H1 (cell line): ENCODE results near the gene SMIM5. TPM values are rescaled to one million over a fixed set of nuclear protein-coding genes. Genes with fewer than 3 reads are reported as not detected.

ENCODE experiments used
- CTCF ChIA-PET: fragments of 300-600 bp; sonication (Branson Sonifier 250); formaldehyde crosslinking; loops from one replicate; lab custom pipeline; 2021; ENCODE audit not compliant: partially characterized antibody; lab: Charles Lee
- POLR2A ChIA-PET: fragments of 300-600 bp; sonication (Branson Sonifier 250); formaldehyde crosslinking; loops from one replicate; lab custom pipeline; 2021; ENCODE audit warnings: inconsistent platforms; ENCODE audit not compliant: partially characterized antibody; lab: Charles Lee
- DNase-seq, 2 experiments: peaks; one replicate each; pipeline versions ENCODE4 v3.0.0 to v3.0.0-alpha.2; 2010 to 2022; ENCODE audit warnings: low spot score in 2 of 2, low read depth in 1 of 2, mixed read lengths in 1 of 2
- FAIRE-seq: peaks from 2 replicates; lab custom pipeline; 2011; peaks lifted over from hg19 to GRCh38; lab: Jason Lieb, UNC
- H2AFZ ChIP-seq: 2 replicates; pipeline ENCODE4 v1.8.1; 2012; ENCODE audit warnings: low read length, inconsistent platforms
- H2AK5ac ChIP-seq: 2 replicates; pipeline ENCODE4 v1.6.1; 2013; ENCODE audit warnings: low read depth, low read length
- H2BK120ac ChIP-seq: replicated peaks from 2 replicates; pipeline ENCODE3; 2013; ENCODE audit warnings: low read depth, low read length, inconsistent platforms
- H2BK12ac ChIP-seq: 2 replicates; pipeline ENCODE4 v1.6.1; 2013; ENCODE audit warnings: low read depth, low read length
- H2BK15ac ChIP-seq: 2 replicates; pipeline ENCODE4 v1.6.1; 2013; ENCODE audit warnings: low read length
- H2BK20ac ChIP-seq: 2 replicates; pipeline ENCODE4 v1.6.1; 2013; ENCODE audit warnings: low read length
- H2BK5ac ChIP-seq: 2 replicates; pipeline ENCODE4 v1.6.1; 2013; ENCODE audit warnings: low read depth, low read length
- H3K14ac ChIP-seq: 2 replicates; pipeline ENCODE4 v1.6.1; 2013; ENCODE audit warnings: inconsistent platforms; ENCODE audit not compliant: insufficient read length
- H3K18ac ChIP-seq: 2 replicates; pipeline ENCODE4 v1.6.1; 2013; ENCODE audit warnings: low read length; ENCODE audit errors: extremely low read depth
- H3K23ac ChIP-seq: 2 replicates; pipeline ENCODE4 v1.6.1; 2013; ENCODE audit warnings: inconsistent platforms; ENCODE audit not compliant: insufficient read length
- H3K23me2 ChIP-seq: 2 replicates; pipeline ENCODE4 v1.6.1; 2013; ENCODE audit warnings: low read depth, low read length
- H3K27ac ChIP-seq: 2 replicates; pipeline ENCODE4 v1.6.1; 2011; ENCODE audit warnings: low read depth, low read length, inconsistent platforms
- H3K27me3 ChIP-seq, 4 experiments: replicated peaks in 1 of 4; 1 replicate in 1 of 4; 2 replicates in 3 of 4; pipeline versions ENCODE4 v1.6.1 to v1.8.1; 2011 to 2013; ENCODE audit warnings: low read length in 3 of 4, mild to moderate bottlenecking in 3 of 4, inconsistent platforms in 2 of 4, mixed read lengths in 2 of 4, moderate library complexity in 1 of 4; ENCODE audit not compliant: control insufficient read depth in 3 of 4, insufficient read depth in 3 of 4; ENCODE audit errors: extremely low read depth in 1 of 4
- H3K36me3 ChIP-seq, 4 experiments: 2 replicates each; pipeline versions ENCODE4 v1.6.1 to v1.8.1; 2011 to 2013; ENCODE audit warnings: mild to moderate bottlenecking in 4 of 4, low read length in 3 of 4, moderate library complexity in 2 of 4, control low read depth in 1 of 4, inconsistent platforms in 1 of 4; ENCODE audit not compliant: insufficient read depth in 4 of 4, control insufficient read depth in 2 of 4
- H3K4ac ChIP-seq: replicated peaks from 2 replicates; pipeline ENCODE3; 2013; ENCODE audit warnings: low read length, low read depth, mixed read lengths, inconsistent platforms; ENCODE audit not compliant: insufficient read length
- H3K4me1 ChIP-seq, 4 experiments: replicated peaks in 1 of 4; 1 replicate in 1 of 4; 2 replicates in 3 of 4; pipeline versions ENCODE4 v1.6.1 to v1.8.1; 2011 to 2013; ENCODE audit warnings: low read length in 3 of 4, inconsistent platforms in 2 of 4, mixed read lengths in 1 of 4; ENCODE audit not compliant: insufficient read depth in 4 of 4, control insufficient read depth in 3 of 4
- H3K4me2 ChIP-seq, 2 experiments: 2 replicates each; pipeline versions ENCODE4 v1.6.1 to v1.8.1; 2011 to 2013; ENCODE audit warnings: low read depth in 2 of 2, low read length in 2 of 2, control low read depth in 1 of 2, inconsistent platforms in 1 of 2, mild to moderate bottlenecking in 1 of 2; ENCODE audit not compliant: insufficient read depth in 1 of 2
- H3K4me3 ChIP-seq, 4 experiments: fragments of 200-600, 300-600 bp in 1 of 4; sonication (generic), shearing (Covaris generic), sonication (Bioruptor Twin) in 1 of 4; 2 replicates each; pipeline versions ENCODE4 v1.5.1 to v1.8.1; 2011 to 2016; ENCODE audit warnings: low read length in 4 of 4, low read depth in 3 of 4, control low read depth in 2 of 4, inconsistent platforms in 2 of 4, mild to moderate bottlenecking in 2 of 4, mixed read lengths in 1 of 4, moderate library complexity in 1 of 4; ENCODE audit not compliant: insufficient read depth in 2 of 4; ENCODE audit errors: extremely low read depth in 1 of 4
- H3K56ac ChIP-seq: replicated peaks from 2 replicates; pipeline ENCODE3; 2013; ENCODE audit warnings: low read depth, mild to moderate bottlenecking, mixed read lengths, low read length, inconsistent platforms; ENCODE audit not compliant: insufficient read length
- H3K79me1 ChIP-seq: 2 replicates; pipeline ENCODE4 v1.6.1; 2013; ENCODE audit warnings: low read depth, low read length, control low read depth
- H3K79me2 ChIP-seq, 2 experiments: 2 replicates each; pipeline versions ENCODE4 v1.6.1 to v1.8.1; 2012 to 2013; ENCODE audit warnings: low read length in 2 of 2, mild to moderate bottlenecking in 2 of 2, inconsistent platforms in 1 of 2; ENCODE audit not compliant: insufficient read depth in 2 of 2, control insufficient read depth in 1 of 2
- H3K9ac ChIP-seq, 4 experiments: replicated peaks in 1 of 4; 1 replicate in 1 of 4; 2 replicates in 3 of 4; pipeline versions ENCODE4 v1.6.1 to v1.8.1; 2011 to 2013; ENCODE audit warnings: low read depth in 3 of 4, low read length in 3 of 4, control low read depth in 2 of 4, mild to moderate bottlenecking in 2 of 4, moderate library complexity in 2 of 4, inconsistent platforms in 1 of 4; ENCODE audit errors: extremely low read depth in 1 of 4
- H3K9me3 ChIP-seq, 2 experiments: 2 replicates each; pipeline versions ENCODE4 v1.6.1 to v1.8.1; 2012 to 2013; ENCODE audit warnings: mild to moderate bottlenecking in 2 of 2, moderate library complexity in 2 of 2, control low read depth in 1 of 2, inconsistent platforms in 1 of 2, low read depth in 1 of 2, low read length in 1 of 2, mixed read lengths in 1 of 2; ENCODE audit not compliant: insufficient read depth in 2 of 2
- H4K20me1 ChIP-seq, 2 experiments: replicated peaks in 1 of 2; 2 replicates each; pipeline versions ENCODE3 to v1.8.1; 2011 to 2013; ENCODE audit warnings: inconsistent platforms in 2 of 2, low read length in 2 of 2, mild to moderate bottlenecking in 1 of 2; ENCODE audit not compliant: insufficient read depth in 2 of 2, control insufficient read depth in 1 of 2
- H4K5ac ChIP-seq: 2 replicates; pipeline ENCODE4 v1.6.1; 2013; ENCODE audit warnings: low read length, low read depth, mixed read lengths, inconsistent platforms; ENCODE audit not compliant: insufficient read length
- H4K8ac ChIP-seq: 2 replicates; pipeline ENCODE4 v1.8.0; 2013; ENCODE audit warnings: mild to moderate bottlenecking, moderate library complexity, low read length, inconsistent platforms; ENCODE audit not compliant: insufficient read depth; ENCODE audit errors: extremely low read depth
- H4K91ac ChIP-seq: replicated peaks from 2 replicates; pipeline ENCODE3; 2013; ENCODE audit warnings: low read length, mixed read lengths, inconsistent platforms; ENCODE audit not compliant: insufficient read length
- BCL11A ChIP-seq, 2 experiments: IDR thresholded peaks; one replicate each; pipeline ENCODE4 v1.6.1; 2011; ENCODE audit warnings: low read depth in 2 of 2, low read length in 2 of 2, mild to moderate bottlenecking in 2 of 2
- CTCF ChIP-seq, 3 experiments: IDR thresholded peaks; 1 replicate in 2 of 3; 2 replicates in 1 of 3; pipeline versions ENCODE4 v1.5.1 to v1.6.1; 2011; ENCODE audit warnings: low read length in 3 of 3, mild to moderate bottlenecking in 3 of 3, inconsistent platforms in 2 of 3, low read depth in 1 of 3, moderate library complexity in 1 of 3; ENCODE audit not compliant: insufficient read depth in 1 of 3; ENCODE audit errors: control extremely low read depth in 1 of 3
- GABPA ChIP-seq: IDR thresholded peaks from 2 replicates; pipeline ENCODE4 v1.6.1; 2011; ENCODE audit warnings: mild to moderate bottlenecking, low read length, moderate library complexity, borderline replicate concordance; ENCODE audit not compliant: insufficient read depth
- HDAC6 ChIP-seq: IDR thresholded peaks from one replicate; pipeline ENCODE4 v1.7.1; 2012; ENCODE audit warnings: low read depth, mild to moderate bottlenecking, inconsistent platforms, low read length, moderate library complexity
- MAFK ChIP-seq: IDR thresholded peaks from 2 replicates; pipeline ENCODE4 v1.6.1; 2012; ENCODE audit warnings: low read depth, mild to moderate bottlenecking, improper control_type of control experiment, low read length
- MAX ChIP-seq: IDR thresholded peaks from 2 replicates; pipeline ENCODE4 v1.6.1; 2012; ENCODE audit warnings: inconsistent platforms
- POLR2A ChIP-seq, 2 experiments: IDR thresholded peaks; 1 replicate in 1 of 2; 2 replicates in 1 of 2; pipeline ENCODE4 v1.6.1; 2011; ENCODE audit warnings: low read depth in 2 of 2, low read length in 2 of 2, mild to moderate bottlenecking in 2 of 2; ENCODE audit errors: control extremely low read depth in 1 of 2
- RBBP5 ChIP-seq: IDR thresholded peaks from 2 replicates; pipeline ENCODE4 v1.7.1; 2012; ENCODE audit warnings: low read depth, mild to moderate bottlenecking, inconsistent platforms, low read length, moderate library complexity, borderline replicate concordance
- RNF2 ChIP-seq: fragments of 200-900, 300-1000 bp; sonication (generic); IDR thresholded peaks from 2 replicates; pipeline ENCODE4 v1.7.1; 2016; ENCODE audit warnings: borderline replicate concordance, low read depth, mild to moderate bottlenecking, antibody characterized with exemption, low read length; ENCODE audit not compliant: poor library complexity, severe bottlenecking; ENCODE audit errors: missing control alignments
- SP1 ChIP-seq: IDR thresholded peaks from 2 replicates; pipeline ENCODE4 v1.6.1; 2011; ENCODE audit warnings: low read depth, low read length
- TBP ChIP-seq: IDR thresholded peaks from 2 replicates; pipeline ENCODE4 v1.6.1; 2011; ENCODE audit warnings: low read depth, low read length, improper control_type of control experiment
- WGBS, 2 experiments: shearing (Covaris generic) in 1 of 2; methylation state at CpG; one replicate each; pipeline versions ENCODE4 v1.1.6 to v1.1.7; 2013 to 2015; ENCODE audit warnings: low lambda C conversion rate in 2 of 2, mixed read lengths in 2 of 2, inconsistent platforms in 1 of 2, low coverage in 1 of 2, missing lambda C conversion rate in 1 of 2; ENCODE audit not compliant: insufficient replicate concordance in 2 of 2, insufficient coverage in 1 of 2, insufficient read length in 1 of 2; ENCODE audit errors: extremely low coverage in 1 of 2, missing lambda C conversion rate in 1 of 2; 5-methylcytosine and 5-hydroxymethylcytosine counted together
- polyA plus RNA-seq, 7 experiments: library from polyadenylated mRNA; depleted of rRNA in 3 of 7; stranded (reverse) in 5 of 7; unstranded in 2 of 7; fragments of >200 nt in 5 of 7; fragments of 200-250 nt in 2 of 7; gene quantifications; 1 replicate in 5 of 7; 2 replicates in 1 of 7; 4 replicates in 1 of 7; pipeline versions ENCODE4 v1.2.1 to v1.2.3, GENCODE V29; 2011 to 2013; ENCODE audit warnings: missing spikeins in 2 of 7, mixed read lengths in 2 of 7
- total RNA-seq: library from RNA; stranded (reverse); fragmentation: NEBNext Ultra II Directional; extraction: Animal tissue kit (Norgen Biotek cat#: 25700); gene quantifications from 2 replicates; pipeline ENCODE4 v1.2.1, GENCODE V29; 2021

Gene SMIM5
- total and polyA plus RNA-seq, 2 of the 8 experiments (the other 6 are each of a cell fraction or from before 2014, with no cell fraction given) = not detected

GRCh38 chr17:75650874-75651273, 17.6 kb downstream of the SMIM5 start:
- no peak overlapping the region for H3K4me2 ChIP-seq
- H4K5ac ChIP-seq = no peak overlapping the region
- H2BK120ac ChIP-seq = no peak overlapping the region
- DNase-seq = no peak
- no peaks in the 10 kb centered on the region; a peak in 1 of 7 replicates for H3K4me1 ChIP-seq
- no peak overlapping the region for H3K9ac ChIP-seq
- 93% methylated on average over 7 of the region's 7 CpGs; no CpG with 5 or more reads in 1 of the 2 experiments for WGBS, 2 experiments
- H2BK12ac ChIP-seq = no peak overlapping the region
- FAIRE-seq = no peak
- H3K27ac ChIP-seq = no peak overlapping the region
- H4K91ac ChIP-seq = no peak overlapping the region
- no peak overlapping the region for H4K8ac ChIP-seq
- POLR2A ChIA-PET = interaction anchor here (1.2 to 2.8 kb wide), 2 partner anchors 12 to 16 kb away, joined by 4 to 12 read pairs; partner anchors contain the start of genes RECQL5 and SAP30BP
- no peak overlapping the region for H2AK5ac ChIP-seq
- no peak overlapping the region for H3K4ac ChIP-seq
- no peak overlapping the region for H3K18ac ChIP-seq
- H2AFZ ChIP-seq = no peak overlapping the region
- H3K56ac ChIP-seq = no peak overlapping the region
- no peak overlapping the region for H3K14ac ChIP-seq
- no peaks in the 10 kb centered on the region; the same call in 1 of the 2 replicates for H3K79me1 ChIP-seq
- no peak overlapping the region for H2BK5ac ChIP-seq
- no peak overlapping the region for H3K4me3 ChIP-seq
- CTCF ChIA-PET = interaction anchor here (0.6 to 51.0 kb wide), 7 partner anchors 11 to 311 kb away, joined by 3 to 2200 read pairs (median 29); partner anchors contain the start of genes RECQL5, SAP30BP and SMIM5
- no peaks in the 10 kb centered on the region for H3K79me2 ChIP-seq
- no peaks in the 10 kb centered on the region for H3K9me3 ChIP-seq
- no peak overlapping the region for H2BK20ac ChIP-seq
- peaks cover 6 to 25% (median 11%) of the 10 kb centered on the region in 4 experiments; a peak in 7 of 8 replicates for H3K36me3 ChIP-seq
- no peak overlapping the region for H2BK15ac ChIP-seq
- peaks cover 0 to 5% of the 10 kb centered on the region in 2 experiments for H4K20me1 ChIP-seq
- no peaks in the 10 kb centered on the region for H3K23me2 ChIP-seq
- H3K27me3 ChIP-seq = no peaks in the 10 kb centered on the region
- no peak overlapping the region for H3K23ac ChIP-seq
- TF ChIP-seq RNF2 = no peak
- no peak for TF ChIP-seq SP1
- no peak for TF ChIP-seq RBBP5
- TF ChIP-seq POLR2A (IDR thresholded peaks at IDR 0.05; ENCODE audit: control extremely low read depth in 1 of 2, low read depth in 2 of 2, low read length in 2 of 2) = no peak
- TF ChIP-seq CTCF (IDR thresholded peaks at IDR 0.05; ENCODE audit: control extremely low read depth in 1 of 3, insufficient read depth in 1 of 3, low read depth in 1 of 3, low read length in 3 of 3) = no peak
- no peak for TF ChIP-seq MAFK
- no peak for TF ChIP-seq MAX
- no peak for TF ChIP-seq GABPA
- no peak for TF ChIP-seq BCL11A (IDR thresholded peaks at IDR 0.05; ENCODE audit: low read depth in 2 of 2, low read length in 2 of 2)
- no peak for TF ChIP-seq TBP
- no peak for TF ChIP-seq HDAC6
